SK-N-SH (cell line): Measurements from ENCODE around the gene TCF12. TPM values are rescaled to one million over a fixed set of nuclear protein-coding genes. Genes with fewer than 3 reads are reported as not detected.

Experiments used
- CHD2 ChIP-seq: fragments of 150-350 bp; IDR thresholded peaks from 2 replicates; pipeline ENCODE4 v1.6.1; 2018; ENCODE audit warnings: low read length; ENCODE audit not compliant: partially characterized antibody
- CTCF ChIP-seq: fragments of 200-600 bp; sonication (generic); IDR thresholded peaks from 2 replicates; pipeline ENCODE4 v1.6.1; 2017; ENCODE audit warnings: antibody characterized with exemption, mild to moderate bottlenecking, moderate library complexity
- ELF1 ChIP-seq: IDR thresholded peaks from 2 replicates; pipeline ENCODE4 v1.4.0; 2012
- EP300 ChIP-seq, 2 experiments: IDR thresholded peaks; 2 replicates each; pipeline versions ENCODE4 v1.4.0 to v1.6.1; 2012; ENCODE audit warnings: borderline replicate concordance in 1 of 2, low read depth in 1 of 2, low read length in 1 of 2
- EZH2phosphoT487 ChIP-seq: fragments of 200-600 bp; sonication (generic); IDR thresholded peaks from 2 replicates; pipeline ENCODE4 v1.6.1; 2017; ENCODE audit warnings: low read depth, mixed run types, mild to moderate bottlenecking, antibody characterized with exemption, moderate library complexity, borderline replicate concordance
- FOSL2 ChIP-seq: IDR thresholded peaks from 2 replicates; pipeline ENCODE4 v1.4.0; 2012; ENCODE audit warnings: low read depth, mild to moderate bottlenecking, moderate library complexity, borderline replicate concordance
- GATA2 ChIP-seq: sonication (generic); formaldehyde crosslinking; IDR thresholded peaks from 2 replicates; pipeline ENCODE4 v1.5.0; 2020; ENCODE audit warnings: mild to moderate bottlenecking, missing genetic modification reagents
- JUND ChIP-seq: IDR thresholded peaks from 2 replicates; pipeline ENCODE4 v1.4.0; 2012
- NFIC ChIP-seq: IDR thresholded peaks from 2 replicates; pipeline ENCODE4 v1.4.0; 2012; ENCODE audit warnings: borderline replicate concordance
- POLR2AphosphoS5 ChIP-seq: IDR thresholded peaks from 2 replicates; pipeline ENCODE4 v1.6.1; 2012; ENCODE audit warnings: low read depth, low read length
- RAD21 ChIP-seq: IDR thresholded peaks from 2 replicates; pipeline ENCODE4 v1.6.1; 2012; ENCODE audit warnings: mild to moderate bottlenecking, low read length
- RCOR1 ChIP-seq: fragments of 150-350 bp; IDR thresholded peaks from 2 replicates; pipeline ENCODE4 v1.6.1; 2017; ENCODE audit warnings: antibody characterized with exemption, low read length
- REST ChIP-seq: IDR thresholded peaks from 2 replicates; pipeline ENCODE4 v1.6.1; 2012; ENCODE audit warnings: mild to moderate bottlenecking, low read depth, low read length, moderate library complexity
- RXRA ChIP-seq: IDR thresholded peaks from 2 replicates; pipeline ENCODE4 v1.4.0; 2012; ENCODE audit warnings: low read depth, mild to moderate bottlenecking, borderline replicate concordance
- SIN3A ChIP-seq: IDR thresholded peaks from 2 replicates; pipeline ENCODE4 v1.6.1; 2012; ENCODE audit warnings: low read depth, mild to moderate bottlenecking, low read length, moderate library complexity, borderline replicate concordance
- SMC3 ChIP-seq: IDR thresholded peaks from 2 replicates; pipeline ENCODE4 v1.6.1; 2012; ENCODE audit warnings: low read depth, low read length, improper control_type of control experiment
- TAF1 ChIP-seq: IDR thresholded peaks from 2 replicates; pipeline ENCODE4 v1.6.1; 2012; ENCODE audit warnings: low read depth, mild to moderate bottlenecking, low read length, moderate library complexity, borderline replicate concordance
- TCF12 ChIP-seq: IDR thresholded peaks from 2 replicates; pipeline ENCODE4 v1.4.0; 2012
- ZBTB33 ChIP-seq: IDR thresholded peaks from 2 replicates; pipeline ENCODE4 v1.4.0; 2012; ENCODE audit warnings: low read depth, borderline replicate concordance
- polyA plus RNA-seq, 3 experiments: library from polyadenylated mRNA; depleted of rRNA; stranded (reverse); fragments of >200 nt; gene quantifications; 2 replicates each; pipeline ENCODE4 v1.2.3, GENCODE V29; 2012
- TF ChIP-seq, protein P1 (sequence below): fragments of 150-350 bp; IDR thresholded peaks from 2 replicates; pipeline ENCODE4 v1.6.1; 2016; ENCODE audit warnings: mild to moderate bottlenecking, low read depth, low read length
- TF ChIP-seq, protein P2 (sequence below): IDR thresholded peaks from 2 replicates; pipeline ENCODE4; 2012
- TF ChIP-seq, protein P3 (sequence below): IDR thresholded peaks from 2 replicates; pipeline ENCODE4 v1.4.0; 2012; ENCODE audit warnings: low read depth

The TCF12 gene
- polyA plus RNA-seq, 1 of the 3 experiments (the other 2 are of a cell fraction): 49.6 TPM

DNA sequence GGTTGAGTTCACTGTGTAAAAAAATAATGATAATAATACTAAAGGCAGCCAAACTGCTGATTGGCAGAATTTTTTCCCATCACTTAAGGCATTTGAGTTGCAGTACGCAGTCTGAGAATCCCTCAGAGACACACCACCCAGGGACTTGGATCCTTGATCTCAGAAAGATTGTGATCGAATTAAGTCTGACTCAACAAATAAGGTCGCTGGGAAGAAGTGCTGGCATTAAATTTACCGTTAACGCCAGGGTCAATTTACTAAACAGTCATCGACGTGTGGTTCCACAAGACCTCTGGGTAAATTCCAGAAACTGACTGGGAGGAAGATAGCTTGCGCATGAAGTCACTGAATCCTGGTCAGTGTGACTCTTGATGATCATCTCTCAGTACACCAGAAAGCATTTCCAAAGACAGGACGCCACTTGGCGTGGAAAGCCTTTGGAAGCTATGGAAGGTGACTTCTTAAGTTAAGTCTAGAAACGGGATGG is 409.6 kb downstream of the TCF12 start (continued):
- TF ChIP-seq EP300 (IDR thresholded peaks at IDR 0.05; ENCODE audit: borderline replicate concordance in 1 of 2, low read depth in 1 of 2, low read length in 1 of 2) (peak; percentile 76 to 98), SMC3 (no peak), CHD2 (no peak), REST (no peak), CTCF (no peak), SIN3A (peak; percentile 92; the same call in 1 of the 2 replicates), RXRA (peak; percentile 88), ZBTB33 (peak; percentile 59; the same call in 1 of the 2 replicates), RCOR1 (no peak), ELF1 (no peak), FOSL2 (peak; percentile 95), JUND (peak; percentile 94), TCF12 (peak; percentile 94), POLR2AphosphoS5 (peak; percentile 84; the same call in 1 of the 2 replicates), RAD21 (no peak), NFIC (peak; percentile 91), GATA2 (no peak), EZH2phosphoT487 (no peak), TAF1 (peak; percentile 43; the same call in 1 of the 2 replicates)
- TF ChIP-seq, protein P1, sequence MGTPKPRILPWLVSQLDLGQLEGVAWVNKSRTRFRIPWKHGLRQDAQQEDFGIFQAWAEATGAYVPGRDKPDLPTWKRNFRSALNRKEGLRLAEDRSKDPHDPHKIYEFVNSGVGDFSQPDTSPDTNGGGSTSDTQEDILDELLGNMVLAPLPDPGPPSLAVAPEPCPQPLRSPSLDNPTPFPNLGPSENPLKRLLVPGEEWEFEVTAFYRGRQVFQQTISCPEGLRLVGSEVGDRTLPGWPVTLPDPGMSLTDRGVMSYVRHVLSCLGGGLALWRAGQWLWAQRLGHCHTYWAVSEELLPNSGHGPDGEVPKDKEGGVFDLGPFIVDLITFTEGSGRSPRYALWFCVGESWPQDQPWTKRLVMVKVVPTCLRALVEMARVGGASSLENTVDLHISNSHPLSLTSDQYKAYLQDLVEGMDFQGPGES: no peak
- TF ChIP-seq, protein P2, sequence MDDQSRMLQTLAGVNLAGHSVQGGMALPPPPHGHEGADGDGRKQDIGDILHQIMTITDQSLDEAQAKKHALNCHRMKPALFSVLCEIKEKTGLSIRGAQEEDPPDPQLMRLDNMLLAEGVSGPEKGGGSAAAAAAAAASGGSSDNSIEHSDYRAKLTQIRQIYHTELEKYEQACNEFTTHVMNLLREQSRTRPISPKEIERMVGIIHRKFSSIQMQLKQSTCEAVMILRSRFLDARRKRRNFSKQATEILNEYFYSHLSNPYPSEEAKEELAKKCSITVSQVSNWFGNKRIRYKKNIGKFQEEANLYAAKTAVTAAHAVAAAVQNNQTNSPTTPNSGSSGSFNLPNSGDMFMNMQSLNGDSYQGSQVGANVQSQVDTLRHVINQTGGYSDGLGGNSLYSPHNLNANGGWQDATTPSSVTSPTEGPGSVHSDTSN: peak; percentile 97
- TF ChIP-seq, protein P3, sequence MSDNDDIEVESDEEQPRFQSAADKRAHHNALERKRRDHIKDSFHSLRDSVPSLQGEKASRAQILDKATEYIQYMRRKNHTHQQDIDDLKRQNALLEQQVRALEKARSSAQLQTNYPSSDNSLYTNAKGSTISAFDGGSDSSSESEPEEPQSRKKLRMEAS: peak; percentile 63
- TF ChIP-seq, all 33 proteins: peak for 18
